HG03196 (cell line): ENCODE results near the gene MMP14.
A peak's percentile ranks its signal among the peaks of the same experiment; 100 is the strongest.

ENCODE experiments used
- ATAC-seq: cut with Tn5 transposase; IDR thresholded peaks from one replicate; pipeline ENCODE4 v1.9.1; 2021; ENCODE audit not compliant: unreplicated experiment

MMP14 gene

DNA sequence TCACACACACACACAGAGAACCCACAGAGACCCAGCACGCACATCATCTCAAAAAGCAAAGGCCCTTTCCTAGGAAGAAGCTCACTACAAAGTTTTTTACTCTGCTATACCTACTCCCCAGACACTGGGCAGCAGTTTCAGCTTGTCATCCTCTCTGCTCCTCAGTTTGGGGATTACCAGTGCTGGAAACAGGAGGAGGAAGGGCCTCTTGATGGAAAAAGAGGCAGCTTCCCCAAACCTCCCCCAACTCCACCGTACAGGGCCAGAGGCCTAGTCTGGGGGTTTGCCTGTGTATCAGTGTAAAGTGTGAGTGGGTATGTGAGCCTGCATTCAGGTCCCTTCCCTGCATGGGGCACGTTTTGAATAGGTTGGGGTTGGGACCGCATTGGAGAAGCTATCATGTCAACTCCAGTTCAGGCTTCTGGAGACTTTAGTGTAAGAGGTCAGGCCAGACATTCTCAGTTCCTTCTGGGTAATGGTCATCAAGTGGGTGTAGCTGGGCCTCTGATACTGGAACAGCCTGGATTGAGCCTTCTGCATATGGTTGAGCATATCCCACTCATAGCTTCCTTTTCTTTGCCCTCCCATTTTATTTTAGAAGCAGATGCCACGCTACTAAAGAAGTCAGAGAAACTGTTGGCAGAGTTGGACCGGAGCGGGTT lies 47.8 kb downstream of the MMP14 start:
- no peak for ATAC-seq

DNA sequence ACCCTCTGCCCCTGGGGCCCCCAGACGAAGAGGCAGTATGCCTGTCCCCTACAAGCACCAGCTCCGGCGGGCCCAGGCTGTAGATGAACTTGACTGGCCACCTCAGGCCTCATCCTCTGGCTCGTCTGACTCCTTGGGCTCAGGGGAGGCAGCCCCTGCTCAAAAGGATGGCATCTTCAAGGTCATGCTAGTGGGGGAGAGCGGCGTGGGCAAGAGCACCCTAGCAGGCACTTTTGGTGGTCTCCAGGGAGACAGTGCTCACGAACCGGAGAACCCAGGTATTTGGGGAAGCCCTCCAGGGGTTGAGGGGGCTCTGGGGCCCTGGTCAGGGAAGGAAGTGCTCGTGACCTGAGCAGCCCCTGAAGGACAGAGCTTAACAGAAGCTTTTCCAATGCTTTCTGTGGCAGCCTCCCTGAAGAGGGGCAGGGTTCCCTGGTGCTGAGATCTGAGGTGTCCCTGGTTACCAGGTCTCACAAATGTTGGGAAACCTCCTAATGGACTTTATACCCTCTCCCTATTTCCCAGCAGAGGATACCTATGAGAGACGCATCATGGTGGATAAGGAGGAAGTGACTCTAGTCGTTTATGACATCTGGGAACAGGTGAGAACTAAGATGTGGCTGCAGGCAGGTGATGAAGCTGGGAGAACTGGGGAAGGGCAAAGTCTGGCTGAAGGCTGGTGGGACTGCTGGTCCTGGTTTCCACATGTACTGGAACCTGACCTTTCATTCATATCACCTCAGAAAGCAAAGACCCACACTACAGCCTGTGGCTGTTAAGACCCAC lies 48.5 kb downstream of the MMP14 start:
- ATAC-seq, result no peak

DNA sequence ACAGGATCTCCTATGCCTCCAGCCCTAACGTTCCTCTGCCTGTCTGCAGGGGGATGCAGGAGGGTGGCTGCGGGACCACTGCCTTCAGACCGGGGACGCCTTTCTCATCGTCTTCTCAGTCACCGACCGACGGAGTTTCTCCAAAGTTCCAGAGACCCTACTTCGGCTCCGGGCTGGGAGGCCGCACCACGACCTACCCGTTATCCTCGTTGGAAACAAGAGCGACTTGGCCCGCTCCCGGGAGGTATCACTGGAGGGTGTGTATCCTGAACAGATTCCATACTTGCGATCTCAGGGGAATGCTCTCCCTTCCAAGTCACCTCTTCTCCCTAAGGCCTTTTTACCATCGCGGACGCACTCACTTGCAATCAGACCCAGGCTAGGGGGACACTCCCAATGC lies 49.6 kb downstream of the MMP14 start:
- ATAC-seq, result no peak

DNA sequence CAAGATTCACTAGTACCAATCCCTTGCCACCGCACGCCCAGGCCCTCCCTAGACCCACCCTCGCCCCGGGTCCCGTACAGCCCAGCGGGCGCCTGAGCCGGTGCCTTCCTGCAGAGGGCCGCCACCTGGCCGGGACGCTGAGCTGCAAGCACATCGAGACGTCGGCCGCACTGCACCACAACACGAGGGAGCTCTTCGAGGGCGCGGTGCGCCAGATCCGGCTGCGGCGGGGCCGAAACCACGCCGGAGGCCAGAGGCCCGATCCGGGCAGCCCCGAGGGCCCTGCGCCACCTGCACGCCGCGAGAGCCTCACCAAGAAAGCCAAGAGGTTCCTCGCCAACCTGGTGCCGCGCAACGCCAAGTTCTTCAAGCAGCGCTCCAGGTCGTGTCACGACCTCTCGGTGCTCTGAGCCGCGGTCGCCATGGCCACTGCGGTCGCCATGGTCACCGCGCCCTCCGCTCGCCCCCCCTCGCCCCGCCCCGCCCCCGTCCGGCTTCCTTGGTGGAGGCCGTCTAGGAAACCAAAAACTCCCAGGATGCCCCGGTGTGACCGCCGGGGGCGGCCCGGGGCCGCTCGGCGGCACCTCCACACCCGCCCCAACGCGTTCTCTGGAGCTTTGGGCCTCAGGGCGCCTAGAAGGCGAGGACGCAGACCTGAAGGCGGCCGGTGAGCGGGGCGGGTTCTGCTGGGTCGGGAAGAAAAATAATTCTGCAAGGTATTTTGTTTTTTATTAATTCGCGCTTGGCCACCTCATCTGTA lies 50.3 kb downstream of the MMP14 start:
- ATAC-seq, result peak; percentile 48

DNA sequence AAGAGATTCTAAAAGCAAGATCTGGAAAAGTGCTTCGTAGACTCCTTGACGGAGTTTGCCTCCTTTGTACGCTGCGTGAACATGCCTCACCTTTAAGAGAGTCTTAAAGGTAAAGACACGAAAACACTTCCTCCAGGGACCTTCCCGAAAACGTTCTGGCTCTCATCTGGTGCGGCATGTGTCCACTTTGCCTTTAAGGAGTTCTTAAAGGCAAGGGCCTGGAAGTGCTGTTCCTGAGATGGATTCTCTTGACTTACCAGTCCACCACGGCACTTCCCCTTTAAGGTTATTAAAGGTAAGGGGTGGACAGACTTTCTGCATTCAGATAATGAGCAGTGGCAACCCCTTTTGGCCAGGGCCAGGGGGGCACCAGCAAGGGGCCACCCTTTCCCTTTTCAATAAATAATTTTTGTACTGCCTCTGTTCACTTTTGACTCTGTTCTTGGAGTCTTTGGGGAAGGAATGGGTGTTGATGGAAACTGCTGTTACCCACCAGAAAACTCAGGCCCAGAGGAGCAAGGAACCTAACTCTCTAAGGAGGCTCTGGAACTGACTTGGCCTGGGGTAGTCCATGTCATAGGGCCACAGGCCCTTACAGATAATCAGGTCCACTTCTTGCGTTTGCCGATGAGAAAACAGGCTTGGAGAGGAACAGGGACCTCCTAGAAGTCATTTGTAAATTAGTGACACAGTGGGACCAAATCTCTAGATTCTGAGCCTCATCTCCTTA lies 51.0 kb downstream of the MMP14 start:
- peak; percentile 36 for ATAC-seq

DNA sequence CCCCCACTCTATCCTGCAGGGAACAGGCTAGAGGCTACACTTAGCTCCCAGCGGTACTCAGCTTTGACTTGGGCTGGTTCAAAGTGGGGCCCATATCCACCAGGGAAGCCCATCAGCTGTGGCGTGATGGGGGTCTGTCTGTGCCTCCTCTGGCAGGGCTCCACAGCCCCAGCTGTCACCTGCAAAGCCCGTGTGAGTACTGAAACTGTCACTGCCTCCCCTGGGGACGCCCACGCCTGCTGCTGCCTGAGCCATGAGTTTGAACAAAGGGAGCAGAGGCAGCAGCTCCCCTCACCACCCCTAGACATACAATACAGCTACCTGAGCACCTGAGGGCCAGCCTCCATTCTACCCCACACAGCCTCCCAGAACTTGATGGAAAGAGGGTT lies 51.6 kb downstream of the MMP14 start:
- ATAC-seq, result peak; percentile 44

DNA sequence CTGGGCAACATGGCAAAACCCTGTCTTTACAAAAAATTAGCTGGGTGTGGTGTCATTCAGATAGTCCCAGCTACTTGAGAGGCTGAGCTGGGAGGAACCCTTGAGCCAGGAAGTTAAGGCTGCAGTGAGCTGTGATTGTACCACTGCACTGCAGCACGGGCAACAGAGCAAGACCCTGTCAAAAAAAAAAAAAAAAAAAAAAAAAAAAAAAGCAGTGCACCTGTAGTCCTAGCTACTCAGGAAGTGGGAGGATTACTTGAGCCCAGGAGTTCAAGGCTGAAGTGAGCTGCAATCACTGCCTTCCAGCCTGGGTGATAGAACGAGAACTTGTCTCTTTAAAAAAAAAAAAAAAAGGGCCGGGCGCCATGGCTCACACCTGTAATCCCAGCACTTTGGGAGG lies 52.3 kb downstream of the MMP14 start:
- ATAC-seq, result no peak

DNA sequence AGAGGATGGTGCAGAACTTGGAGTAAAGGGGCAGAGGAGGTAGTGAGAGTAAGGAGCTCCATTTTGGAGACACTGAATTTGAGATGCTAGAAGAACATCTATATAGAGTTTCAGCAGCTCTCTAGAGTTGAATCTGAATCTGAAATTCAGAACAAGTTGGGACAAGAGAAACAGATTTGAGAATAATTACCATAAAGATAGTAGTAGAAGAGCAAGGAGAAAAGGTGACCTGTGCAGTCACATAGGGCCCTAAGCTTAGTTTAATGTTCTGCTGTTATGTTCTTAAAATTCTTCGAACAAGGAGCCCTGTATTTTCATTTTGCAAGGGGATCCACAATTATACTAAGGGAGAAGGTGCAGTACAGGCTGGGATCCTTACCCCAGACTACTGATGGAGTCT lies 54.0 kb downstream of the MMP14 start:
- ATAC-seq, result no peak

DNA sequence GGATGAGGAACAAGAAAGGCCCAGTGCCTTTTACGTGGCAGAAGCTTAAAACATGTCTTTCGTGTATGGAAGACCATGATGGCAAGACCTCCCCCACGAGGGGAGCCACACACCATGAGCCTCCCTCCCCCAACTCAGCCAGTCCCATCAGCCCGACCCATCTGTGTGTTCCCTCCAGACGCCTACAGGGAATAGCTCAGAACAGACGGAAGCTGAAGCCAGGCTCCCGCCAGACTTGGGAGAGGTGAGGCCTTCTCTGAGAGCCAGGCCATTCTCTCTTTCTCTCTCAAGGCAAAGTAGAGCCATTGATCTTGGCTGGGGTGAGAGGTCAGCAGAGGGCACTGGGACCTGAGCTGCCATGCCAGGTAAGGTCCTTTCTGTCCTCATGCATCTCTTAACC lies 56.1 kb downstream of the MMP14 start:
- no peak for ATAC-seq

DNA sequence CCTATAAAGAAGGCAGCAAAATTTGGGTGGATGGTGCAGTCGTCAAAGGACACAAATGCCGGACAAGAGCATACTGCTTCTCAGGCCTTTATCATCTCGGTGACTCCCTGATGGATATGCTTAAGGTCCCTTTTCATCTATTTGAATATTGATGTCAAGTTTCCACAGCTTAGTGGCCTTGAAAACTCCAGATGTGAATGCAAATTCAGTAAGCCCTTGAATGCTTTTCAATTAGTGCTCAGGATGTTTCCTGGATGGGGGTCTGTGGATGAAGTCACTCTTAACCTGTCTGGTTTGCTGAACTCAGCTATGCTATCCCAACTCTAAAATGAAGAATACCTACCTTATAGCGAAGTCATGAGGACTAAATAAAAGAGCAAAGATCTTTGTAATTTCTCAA lies 57.3 kb downstream of the MMP14 start:
- ATAC-seq, result no peak

DNA sequence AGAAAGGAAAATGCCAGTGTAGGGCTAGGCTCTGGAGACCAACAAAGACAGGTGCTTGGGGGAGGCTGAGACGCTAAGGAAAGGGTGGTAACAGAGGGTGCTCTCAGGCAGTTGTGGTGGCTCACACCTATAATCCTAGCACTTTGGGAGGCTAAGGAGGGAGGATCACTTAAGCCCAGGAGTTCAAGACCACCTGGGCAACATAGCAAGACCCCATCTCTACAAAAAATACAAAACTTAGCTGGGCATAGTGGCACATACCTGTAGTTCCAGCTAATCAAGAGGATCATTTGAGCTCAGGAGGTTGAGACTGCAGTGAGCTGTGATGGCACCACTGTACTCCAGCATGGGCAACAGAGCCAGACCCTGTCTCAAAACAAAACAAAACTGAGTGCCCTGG lies 59.0 kb downstream of the MMP14 start:
- ATAC-seq, result no peak

DNA sequence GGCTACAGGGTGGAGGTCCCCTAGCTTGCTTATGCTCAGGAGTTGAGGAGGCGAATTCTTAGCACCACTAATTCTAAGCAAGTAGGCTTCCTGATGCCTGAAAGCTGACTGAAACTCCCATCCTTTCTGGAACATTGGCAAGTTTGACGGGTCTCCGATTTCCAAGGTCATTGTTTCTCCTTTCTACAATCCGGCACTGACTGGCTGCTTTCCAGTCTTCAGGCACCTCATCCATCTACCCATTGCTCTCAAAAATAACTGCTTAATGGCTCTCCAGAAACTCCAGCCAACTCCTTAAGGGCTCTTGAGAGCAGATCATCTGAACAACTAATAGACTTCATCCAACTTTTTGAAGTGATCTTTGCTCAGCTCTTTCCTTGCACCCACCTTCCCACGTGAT lies 60.0 kb downstream of the MMP14 start:
- ATAC-seq, result no peak

DNA sequence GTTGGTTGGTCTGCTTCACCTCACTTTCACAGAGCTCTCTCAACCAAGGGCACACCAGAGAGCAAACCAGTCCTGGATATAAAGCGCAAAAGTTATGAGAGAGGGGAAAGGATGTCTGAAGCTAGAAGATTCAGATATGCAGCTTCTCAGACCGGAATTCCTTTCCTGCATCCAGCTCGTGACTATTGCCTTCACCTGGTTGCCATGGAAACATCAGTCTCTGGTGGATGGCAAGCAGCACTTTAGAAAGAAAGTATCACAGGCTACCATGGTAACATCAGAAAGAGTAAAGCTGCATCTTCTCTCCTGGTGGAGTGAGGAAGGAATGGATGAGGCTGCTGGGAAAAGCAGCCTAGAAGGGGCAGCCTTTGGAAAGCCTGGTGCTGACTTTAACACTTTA lies 60.4 kb downstream of the MMP14 start:
- no peak for ATAC-seq

DNA sequence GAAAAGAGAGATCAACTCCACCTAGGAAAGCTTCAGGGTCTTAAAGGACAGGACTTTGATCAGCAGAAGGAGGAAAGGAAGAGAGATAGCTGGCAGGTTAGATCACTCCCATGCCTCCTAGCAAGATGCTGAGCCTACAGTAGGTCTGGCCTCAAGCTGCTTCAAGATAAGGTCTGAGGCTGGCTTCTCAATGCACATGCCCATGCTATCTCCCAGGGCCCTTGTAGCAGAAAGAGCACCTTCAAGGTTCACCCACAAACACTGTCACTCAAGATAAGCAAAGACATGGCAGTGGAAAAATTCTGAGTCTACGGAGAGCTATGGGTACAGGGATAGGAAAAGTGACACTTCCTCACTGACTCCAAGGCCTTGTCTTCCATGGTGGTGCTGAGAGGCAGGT lies 61.0 kb downstream of the MMP14 start:
- no peak for ATAC-seq
